ENCODE results near the gene TUBB2B.

TUBB2B gene

GRCh38 chr6:3227363-3228045 is at the start of gene TUBB2B:
TSS of gene TUBB2B (minus strand) at chr6:3227653. CDS start at chr6:3227543, 110 bp downstream.
- no peak for DNase-seq (ENCODE audit: low read depth in 2 of 3, low spot score in 2 of 3)

- no peak for DNase-seq (ENCODE audit: low read depth in 2 of 3, low spot score in 2 of 3)
Observed at GRCh38 chr6:3277251-3277650, 49.8 kb upstream of the TUBB2B start.

GRCh38 chr6:3276174-3277167 is 49.0 kb upstream of the TUBB2B start:
- DNase-seq (ENCODE audit: low read depth in 2 of 3, low spot score in 2 of 3) = no peak

- no peak for DNase-seq (ENCODE audit: low read depth in 2 of 3, low spot score in 2 of 3)
Observed at GRCh38 chr6:3273707-3274521, 46.5 kb upstream of the TUBB2B start.

- no peak for DNase-seq (ENCODE audit: low read depth in 2 of 3, low spot score in 2 of 3)
Observed at GRCh38 chr6:3272911-3273547, 45.6 kb upstream of the TUBB2B start.

GRCh38 chr6:3271756-3272155 is 44.3 kb upstream of the TUBB2B start:
- no peak for DNase-seq (ENCODE audit: low read depth in 2 of 3, low spot score in 2 of 3)

- DNase-seq (ENCODE audit: low read depth in 2 of 3, low spot score in 2 of 3) = no peak
Observed at GRCh38 chr6:3270258-3270657, 42.8 kb upstream of the TUBB2B start.

GRCh38 chr6:3269281-3269975 is 42.0 kb upstream of the TUBB2B start:
- DNase-seq (ENCODE audit: low read depth in 2 of 3, low spot score in 2 of 3) = no peak

- no peak for DNase-seq (ENCODE audit: low read depth in 2 of 3, low spot score in 2 of 3)
Observed at GRCh38 chr6:3268680-3269079, 41.2 kb upstream of the TUBB2B start.

GRCh38 chr6:3267162-3267561 is 39.7 kb upstream of the TUBB2B start:
- DNase-seq (ENCODE audit: low read depth in 2 of 3, low spot score in 2 of 3) = no peak

GRCh38 chr6:3266170-3266569 is 38.7 kb upstream of the TUBB2B start:
- DNase-seq (ENCODE audit: low read depth in 2 of 3, low spot score in 2 of 3) = no peak

- no peak for DNase-seq (ENCODE audit: low read depth in 2 of 3, low spot score in 2 of 3)
Observed at GRCh38 chr6:3265671-3266070, 38.2 kb upstream of the TUBB2B start.

GRCh38 chr6:3264356-3264755 is 36.9 kb upstream of the TUBB2B start:
- no peak for DNase-seq (ENCODE audit: low read depth in 2 of 3, low spot score in 2 of 3)

- DNase-seq (ENCODE audit: low read depth in 2 of 3, low spot score in 2 of 3) = no peak
Observed at GRCh38 chr6:3263096-3263495, 35.6 kb upstream of the TUBB2B start.

- no peak for DNase-seq (ENCODE audit: low read depth in 2 of 3, low spot score in 2 of 3)
Observed at GRCh38 chr6:3261921-3262320, 34.5 kb upstream of the TUBB2B start.

GRCh38 chr6:3261518-3261820 is 34.0 kb upstream of the TUBB2B start:
- no peak for DNase-seq (ENCODE audit: low read depth in 2 of 3, low spot score in 2 of 3)

- no peak for DNase-seq (ENCODE audit: low read depth in 2 of 3, low spot score in 2 of 3)
Observed at GRCh38 chr6:3260772-3261517, 33.5 kb upstream of the TUBB2B start.

GRCh38 chr6:3260296-3260695 is 32.8 kb upstream of the TUBB2B start:
- DNase-seq (ENCODE audit: low read depth in 2 of 3, low spot score in 2 of 3) = no peak

- peak in 2 of 3 experiments; percentile 6 to 17 for DNase-seq (ENCODE audit: low read depth in 2 of 3, low spot score in 2 of 3)
Observed at GRCh38 chr6:3259491-3259958, 32.1 kb upstream of the TUBB2B start.

All from activated CD8-positive, alpha-beta memory T cell treated with anti-CD3 and anti-CD28 coated beads for 48 hours (primary cell).